Suprapubic skin (tissue), 3 donors: ENCODE data around the gene SLC25A13.

Experiments
- POLR2A ChIP-seq, 2 donors: fragments of 450-650 bp; IDR thresholded peaks; one replicate each; pipeline ENCODE4 v1.6.1; 2017; ENCODE audit warnings: antibody characterized with exemption in 2 of 2, mild to moderate bottlenecking in 2 of 2, moderate library complexity in 2 of 2
- TF ChIP-seq, protein P1 (sequence below), 2 donors: fragments of 200-600 bp in 1 of 2; fragments of 450-650 bp in 1 of 2; sonication (generic) in 1 of 2; IDR thresholded peaks; one replicate each; pipeline ENCODE4 v1.5.1; 2016 to 2019; ENCODE audit warnings: antibody characterized with exemption in 2 of 2, mild to moderate bottlenecking in 1 of 2, moderate library complexity in 1 of 2

DNA sequence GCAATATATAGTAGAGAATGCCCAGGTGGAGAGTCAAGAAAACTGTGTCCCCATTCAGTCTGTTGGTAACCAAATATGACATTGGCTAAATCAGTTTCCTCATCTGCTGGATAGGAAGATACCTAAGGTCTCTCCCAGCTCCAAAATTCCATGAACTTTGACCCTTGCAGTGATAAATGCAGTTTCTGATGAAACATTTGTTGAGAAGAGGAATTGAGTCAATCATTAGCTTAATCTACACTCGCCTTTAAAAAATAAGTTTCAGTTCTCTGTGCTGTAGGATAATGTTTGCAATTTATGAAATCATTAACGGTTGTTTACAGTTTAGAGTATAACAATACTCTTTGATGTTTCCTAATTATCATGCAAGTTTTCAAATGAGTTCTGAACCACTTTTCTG lies 38.0 kb upstream of the SLC25A13 start:
- TF ChIP-seq, protein P1, sequence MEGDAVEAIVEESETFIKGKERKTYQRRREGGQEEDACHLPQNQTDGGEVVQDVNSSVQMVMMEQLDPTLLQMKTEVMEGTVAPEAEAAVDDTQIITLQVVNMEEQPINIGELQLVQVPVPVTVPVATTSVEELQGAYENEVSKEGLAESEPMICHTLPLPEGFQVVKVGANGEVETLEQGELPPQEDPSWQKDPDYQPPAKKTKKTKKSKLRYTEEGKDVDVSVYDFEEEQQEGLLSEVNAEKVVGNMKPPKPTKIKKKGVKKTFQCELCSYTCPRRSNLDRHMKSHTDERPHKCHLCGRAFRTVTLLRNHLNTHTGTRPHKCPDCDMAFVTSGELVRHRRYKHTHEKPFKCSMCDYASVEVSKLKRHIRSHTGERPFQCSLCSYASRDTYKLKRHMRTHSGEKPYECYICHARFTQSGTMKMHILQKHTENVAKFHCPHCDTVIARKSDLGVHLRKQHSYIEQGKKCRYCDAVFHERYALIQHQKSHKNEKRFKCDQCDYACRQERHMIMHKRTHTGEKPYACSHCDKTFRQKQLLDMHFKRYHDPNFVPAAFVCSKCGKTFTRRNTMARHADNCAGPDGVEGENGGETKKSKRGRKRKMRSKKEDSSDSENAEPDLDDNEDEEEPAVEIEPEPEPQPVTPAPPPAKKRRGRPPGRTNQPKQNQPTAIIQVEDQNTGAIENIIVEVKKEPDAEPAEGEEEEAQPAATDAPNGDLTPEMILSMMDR (IDR thresholded peaks at IDR 0.05), result no peak
- no peak for TF ChIP-seq POLR2A (IDR thresholded peaks at IDR 0.05)
